ENCODE data around the gene ZNF558.

The ZNF558 gene

DNA sequence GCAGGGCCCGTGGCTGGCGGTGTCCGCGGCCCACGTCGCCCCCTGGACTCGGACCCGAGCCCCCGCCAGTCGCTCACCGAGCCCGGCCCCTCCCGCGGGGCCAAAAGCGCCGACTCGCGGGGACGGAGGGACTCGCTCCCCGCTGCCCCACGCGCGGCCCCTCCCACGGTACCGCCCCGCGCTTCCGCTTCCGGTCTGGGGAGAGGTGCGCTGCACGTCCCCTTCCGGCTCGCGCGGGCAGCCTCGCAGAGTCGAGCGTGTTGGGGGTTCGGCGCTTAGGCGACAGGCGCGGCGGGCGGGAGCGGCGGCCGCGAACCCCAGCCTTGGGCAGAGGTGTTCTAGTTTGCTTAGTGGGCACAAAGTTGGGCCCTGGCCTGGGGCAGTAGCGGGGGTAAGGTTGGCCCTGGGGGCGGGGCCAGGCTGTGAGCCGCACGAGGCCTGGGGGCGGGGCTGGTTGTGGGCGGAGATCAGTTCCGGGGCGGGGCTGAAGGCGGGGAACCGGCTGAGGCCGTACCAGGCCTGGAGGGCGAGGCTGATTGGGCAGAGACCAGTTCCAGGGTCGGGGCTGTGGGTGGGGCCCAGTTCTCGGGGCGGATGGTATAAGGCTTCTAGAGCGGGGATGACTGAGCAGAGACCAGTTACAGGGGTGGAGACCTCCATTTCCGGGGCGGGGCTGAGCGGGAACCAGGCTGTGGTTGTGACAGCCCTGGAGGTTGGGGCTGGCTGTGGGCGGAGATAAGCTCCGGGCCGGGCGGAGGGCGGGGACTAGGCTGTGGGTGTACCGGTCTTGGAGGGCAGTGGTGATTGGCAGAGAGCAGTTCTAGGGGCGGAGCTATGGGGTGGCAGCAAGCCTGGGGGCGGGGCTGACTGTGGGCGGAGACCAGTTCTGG, at the start of gene ZNF558, which contains the start of gene MBD3L1:
Gene ZNF558 (minus strand): TSS at position 173 of the 890 bp plus-strand sequence. CDS start 9,645 bp downstream, outside the sequence.
Gene MBD3L1 (plus strand): TSS at position 246 of the 890 bp plus-strand sequence. CDS start 10,302 bp downstream, outside the sequence.
- Mint-ChIP-seq H3K4me1 (ENCODE audit: low read depth) (peaks cover 33% of the 10 kb centered on the region), H3K36me3 (peaks cover 6% of the 10 kb centered on the region), H3K9me3 (ENCODE audit: low read depth) (no peaks in the 10 kb centered on the region), H3K27ac (peak within 1 kb of the TSS; percentile 92), H3K4me3 (peak within 1 kb of the TSS; percentile 87), H3K27me3 (no peaks in the 10 kb centered on the region)

- Mint-ChIP-seq H3K27ac (no peak overlapping the region), H3K4me3 (no peak overlapping the region), H3K4me1 (ENCODE audit: low read depth) (no peaks in the 10 kb centered on the region), H3K36me3 (no peaks in the 10 kb centered on the region), H3K9me3 (ENCODE audit: low read depth) (peaks cover 15% of the 10 kb centered on the region), H3K27me3 (peaks cover 15% of the 10 kb centered on the region)
Observed at GRCh38 chr19:8881512-8881911, 49.4 kb upstream of the ZNF558 start.

GRCh38 chr19:8880868-8881488, 48.9 kb upstream of the ZNF558 start:
- Mint-ChIP-seq H3K27ac (no peak overlapping the region), H3K4me1 (ENCODE audit: low read depth) (no peaks in the 10 kb centered on the region), H3K9me3 (ENCODE audit: low read depth) (peaks cover 15% of the 10 kb centered on the region), H3K36me3 (no peaks in the 10 kb centered on the region), H3K27me3 (peaks cover 15% of the 10 kb centered on the region), H3K4me3 (no peak overlapping the region)

DNA sequence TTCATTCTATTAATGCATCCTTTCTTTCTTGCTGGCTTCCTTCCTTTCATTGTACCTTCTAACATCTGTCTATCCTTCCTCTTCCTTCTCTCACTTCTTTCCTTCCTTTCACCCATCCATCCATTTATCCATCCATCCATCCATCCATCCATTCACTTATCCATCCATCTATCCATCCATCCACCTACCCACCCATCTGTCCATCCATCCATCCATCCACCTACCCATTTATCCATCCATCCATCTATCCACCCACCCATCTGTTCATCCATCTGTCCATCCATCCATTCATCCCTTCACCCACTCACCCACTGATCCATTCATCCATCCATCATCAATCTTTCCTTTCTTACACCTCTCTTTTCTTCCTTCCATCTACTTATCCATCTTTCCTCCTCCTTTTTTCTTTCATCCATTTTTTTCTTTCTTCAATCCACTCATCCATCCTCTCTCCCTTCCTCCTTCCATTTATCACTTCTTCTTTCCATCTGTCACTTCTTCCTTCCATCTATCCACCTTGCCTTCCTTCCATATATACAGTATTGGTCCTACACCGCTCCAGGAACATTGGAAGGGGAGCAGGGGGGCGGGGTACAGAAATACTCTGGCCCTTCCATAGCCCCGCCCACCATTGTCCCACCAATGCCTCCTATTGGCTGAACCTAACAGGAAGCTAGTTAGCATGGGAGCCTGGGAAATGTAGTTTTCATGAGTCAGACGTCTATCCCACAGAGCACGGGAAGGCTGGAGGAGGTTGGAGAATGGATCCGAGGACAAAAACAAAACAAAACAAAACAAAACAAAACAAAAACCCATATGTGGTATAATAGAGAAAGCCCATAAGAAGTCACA, 46.0 kb upstream of the ZNF558 start:
- H3K9me3 Mint-ChIP-seq (ENCODE audit: low read depth), result peaks cover 15% of the 10 kb centered on the region
- H3K4me3 Mint-ChIP-seq, result no peak overlapping the region
- H3K36me3 Mint-ChIP-seq, result no peaks in the 10 kb centered on the region
- H3K27ac Mint-ChIP-seq, result no peak overlapping the region
- peaks cover 22% of the 10 kb centered on the region for H3K27me3 Mint-ChIP-seq
- no peaks in the 10 kb centered on the region for H3K4me1 Mint-ChIP-seq (ENCODE audit: low read depth)

DNA sequence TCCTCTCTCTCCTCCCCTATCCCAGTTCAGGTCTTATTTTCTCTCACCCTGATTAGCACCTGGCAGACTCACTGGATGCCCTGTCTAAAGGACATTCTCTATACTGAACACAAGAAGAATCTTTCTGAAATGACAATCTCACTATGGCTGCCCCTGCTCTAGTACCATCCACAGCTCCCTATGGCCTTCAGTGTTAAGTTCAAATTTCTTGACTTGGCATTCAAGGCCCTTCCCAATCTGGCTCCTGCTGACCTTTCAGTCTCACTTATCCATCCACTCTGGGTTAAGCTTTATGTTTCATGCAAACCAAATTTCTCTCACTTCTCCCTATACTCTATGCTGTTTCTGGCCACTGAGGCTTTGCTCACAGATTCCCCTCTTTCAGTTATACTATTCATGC, 34.2 kb upstream of the ZNF558 start:
- Mint-ChIP-seq H3K27me3 (peaks cover 10% of the 10 kb centered on the region), H3K27ac (no peak overlapping the region), H3K9me3 (ENCODE audit: low read depth) (no peaks in the 10 kb centered on the region), H3K4me3 (no peak overlapping the region), H3K36me3 (no peaks in the 10 kb centered on the region), H3K4me1 (ENCODE audit: low read depth) (no peaks in the 10 kb centered on the region)

DNA sequence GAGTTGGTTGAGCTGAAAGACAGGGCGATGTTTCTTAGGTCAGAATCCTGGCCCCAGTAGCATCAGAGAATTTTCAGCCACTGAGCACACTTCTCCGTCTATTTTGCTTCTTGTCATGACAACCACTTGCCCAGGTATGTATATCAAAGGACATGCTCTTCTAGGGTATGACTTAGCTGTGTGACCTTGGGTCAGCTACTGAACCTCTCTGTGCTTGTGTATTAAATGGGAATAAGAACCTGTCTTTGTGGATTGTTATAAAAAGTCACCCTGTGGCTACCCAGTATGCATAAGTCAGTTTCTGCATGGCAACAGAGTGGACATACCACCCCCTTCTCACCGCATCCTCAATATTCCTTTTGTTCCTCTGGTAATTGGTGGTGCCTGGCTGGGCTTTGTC, 26.2 kb upstream of the ZNF558 start:
- peaks cover 12% of the 10 kb centered on the region for H3K27me3 Mint-ChIP-seq
- H3K27ac Mint-ChIP-seq, result no peak overlapping the region
- H3K9me3 Mint-ChIP-seq (ENCODE audit: low read depth), result no peaks in the 10 kb centered on the region
- no peaks in the 10 kb centered on the region for H3K4me1 Mint-ChIP-seq (ENCODE audit: low read depth)
- no peak overlapping the region for H3K4me3 Mint-ChIP-seq
- no peaks in the 10 kb centered on the region for H3K36me3 Mint-ChIP-seq

DNA sequence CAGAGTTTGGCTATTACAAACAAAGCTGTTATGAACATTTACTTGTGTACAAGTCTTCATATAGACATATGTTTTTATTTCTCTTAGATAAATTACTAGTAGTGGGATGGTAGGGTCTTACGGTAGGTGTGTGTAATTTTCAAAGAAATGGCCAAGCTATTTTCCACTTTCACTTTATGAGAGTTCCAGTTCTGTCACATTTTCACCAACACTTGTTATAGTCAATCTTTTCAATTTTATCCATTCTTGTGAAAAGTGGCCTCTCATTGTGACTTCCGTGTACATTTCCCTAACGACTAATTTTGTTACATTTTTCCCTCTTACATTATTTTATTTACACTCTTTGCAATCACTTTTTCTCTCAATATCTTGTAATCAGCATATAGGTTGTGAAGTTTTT, 18.4 kb upstream of the ZNF558 start:
- Mint-ChIP-seq H3K36me3 (peaks cover 7% of the 10 kb centered on the region), H3K4me1 (ENCODE audit: low read depth) (no peaks in the 10 kb centered on the region), H3K9me3 (ENCODE audit: low read depth) (peaks cover 7% of the 10 kb centered on the region), H3K4me3 (no peak overlapping the region), H3K27me3 (peaks cover 14% of the 10 kb centered on the region), H3K27ac (no peak overlapping the region)

GRCh38 chr19:8849232-8849631, 17.1 kb upstream of the ZNF558 start:
- no peak overlapping the region for H3K4me3 Mint-ChIP-seq
- H3K27ac Mint-ChIP-seq, result no peak overlapping the region
- H3K27me3 Mint-ChIP-seq, result peaks cover 14% of the 10 kb centered on the region
- H3K9me3 Mint-ChIP-seq (ENCODE audit: low read depth), result peaks cover 7% of the 10 kb centered on the region
- peaks cover 7% of the 10 kb centered on the region for H3K36me3 Mint-ChIP-seq
- H3K4me1 Mint-ChIP-seq (ENCODE audit: low read depth), result no peaks in the 10 kb centered on the region

DNA sequence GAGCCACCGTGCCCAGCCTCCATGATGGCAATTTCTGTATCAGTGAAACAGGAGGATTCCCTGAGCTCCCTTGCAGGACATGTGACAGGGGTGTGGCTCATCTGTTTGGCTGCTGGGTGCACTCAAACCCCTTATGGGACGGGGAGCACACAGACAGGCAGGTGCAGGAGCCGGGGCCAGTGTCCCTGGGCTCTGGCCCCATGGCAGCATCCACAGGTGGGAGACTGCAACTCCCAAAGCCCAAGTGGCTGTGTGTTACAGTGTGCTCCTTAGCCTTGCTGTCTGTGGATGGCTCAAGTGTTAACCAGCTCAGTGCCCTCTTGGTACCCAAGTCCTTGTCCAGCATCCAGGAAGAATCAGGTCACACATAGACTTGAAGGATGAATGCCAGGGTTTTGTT, 14.7 kb upstream of the ZNF558 start:
- no peaks in the 10 kb centered on the region for H3K4me1 Mint-ChIP-seq (ENCODE audit: low read depth)
- H3K4me3 Mint-ChIP-seq, result no peak overlapping the region
- H3K36me3 Mint-ChIP-seq, result peaks cover 7% of the 10 kb centered on the region
- peaks cover 16% of the 10 kb centered on the region for H3K27me3 Mint-ChIP-seq
- H3K27ac Mint-ChIP-seq, result no peak overlapping the region
- H3K9me3 Mint-ChIP-seq (ENCODE audit: low read depth), result peaks cover 7% of the 10 kb centered on the region

GRCh38 chr19:8840708-8841107, 8.6 kb upstream of the ZNF558 start:
- H3K9me3 Mint-ChIP-seq (ENCODE audit: low read depth), result no peaks in the 10 kb centered on the region

DNA sequence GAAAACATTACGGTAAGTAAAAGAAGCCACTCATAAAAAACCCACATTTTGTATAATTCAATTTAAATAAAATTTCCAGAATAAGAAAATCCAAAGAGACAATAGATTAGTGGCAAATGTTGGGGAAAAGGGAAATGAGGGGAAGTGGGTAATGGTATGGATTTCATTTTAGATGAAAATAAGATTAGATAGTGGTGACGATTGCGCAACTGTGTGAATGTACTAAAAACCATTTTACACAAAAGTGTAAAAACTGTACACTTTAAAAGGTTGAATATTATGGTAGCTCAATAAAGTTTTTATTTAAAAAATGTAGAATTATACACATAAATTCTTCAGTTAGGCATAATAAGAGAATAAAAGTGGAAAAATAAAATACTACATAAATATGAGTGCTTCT, 3.8 kb upstream of the ZNF558 start:
- Mint-ChIP-seq H3K27me3 (peaks cover 3% of the 10 kb centered on the region), H3K27ac (no peak overlapping the region), H3K4me1 (ENCODE audit: low read depth) (peaks cover 21% of the 10 kb centered on the region), H3K9me3 (ENCODE audit: low read depth) (no peaks in the 10 kb centered on the region), H3K4me3 (no peak overlapping the region), H3K36me3 (no peaks in the 10 kb centered on the region)

More at GRCh38 chr19:8840708-8841107, 8.6 kb upstream of the ZNF558 start:
- Mint-ChIP-seq H3K4me1 (ENCODE audit: low read depth) (no peaks in the 10 kb centered on the region), H3K4me3 (no peak overlapping the region), H3K27me3 (peaks cover 8% of the 10 kb centered on the region), H3K36me3 (no peaks in the 10 kb centered on the region), H3K27ac (no peak overlapping the region)

DNA sequence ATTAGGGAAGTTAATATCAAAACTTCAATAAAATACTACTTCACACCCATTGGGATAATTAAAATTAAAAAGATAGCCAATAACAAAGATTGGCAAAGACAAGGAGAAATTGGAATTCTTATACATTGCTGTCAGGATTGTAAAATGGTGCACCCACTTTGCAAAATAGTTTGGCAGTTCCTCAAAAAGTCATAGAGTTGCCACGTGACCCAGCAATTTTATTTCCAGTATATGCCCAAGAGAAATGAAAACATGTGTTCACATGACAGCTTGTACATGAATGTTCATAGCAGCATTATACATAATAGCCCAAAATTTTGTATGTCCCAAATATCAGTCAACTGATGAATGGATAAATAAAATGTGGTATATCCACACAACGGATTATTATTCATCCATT, 3.3 kb upstream of the ZNF558 start:
- H3K9me3 Mint-ChIP-seq (ENCODE audit: low read depth), result no peaks in the 10 kb centered on the region
- H3K27ac Mint-ChIP-seq, result no peak overlapping the region
- H3K27me3 Mint-ChIP-seq, result peaks cover 2% of the 10 kb centered on the region
- no peak overlapping the region for H3K4me3 Mint-ChIP-seq
- H3K4me1 Mint-ChIP-seq (ENCODE audit: low read depth), result peaks cover 21% of the 10 kb centered on the region
- no peaks in the 10 kb centered on the region for H3K36me3 Mint-ChIP-seq

GRCh38 chr19:8831832-8832131, 322 bp downstream of the ZNF558 start:
- no peaks in the 10 kb centered on the region for H3K9me3 Mint-ChIP-seq (ENCODE audit: low read depth)
- peak overlapping the region; percentile 87 for H3K4me3 Mint-ChIP-seq
- peak overlapping the region; percentile 91 for H3K27ac Mint-ChIP-seq
- no peaks in the 10 kb centered on the region for H3K27me3 Mint-ChIP-seq
- peaks cover 10% of the 10 kb centered on the region for H3K36me3 Mint-ChIP-seq
- H3K4me1 Mint-ChIP-seq (ENCODE audit: low read depth), result peaks cover 35% of the 10 kb centered on the region

- Mint-ChIP-seq H3K27ac (peak overlapping the region; percentile 91), H3K4me3 (peak overlapping the region; percentile 87), H3K9me3 (ENCODE audit: low read depth) (no peaks in the 10 kb centered on the region), H3K4me1 (ENCODE audit: low read depth) (peaks cover 35% of the 10 kb centered on the region), H3K36me3 (peaks cover 10% of the 10 kb centered on the region), H3K27me3 (no peaks in the 10 kb centered on the region)
Observed at GRCh38 chr19:8831373-8831772, 731 bp downstream of the ZNF558 start.

DNA sequence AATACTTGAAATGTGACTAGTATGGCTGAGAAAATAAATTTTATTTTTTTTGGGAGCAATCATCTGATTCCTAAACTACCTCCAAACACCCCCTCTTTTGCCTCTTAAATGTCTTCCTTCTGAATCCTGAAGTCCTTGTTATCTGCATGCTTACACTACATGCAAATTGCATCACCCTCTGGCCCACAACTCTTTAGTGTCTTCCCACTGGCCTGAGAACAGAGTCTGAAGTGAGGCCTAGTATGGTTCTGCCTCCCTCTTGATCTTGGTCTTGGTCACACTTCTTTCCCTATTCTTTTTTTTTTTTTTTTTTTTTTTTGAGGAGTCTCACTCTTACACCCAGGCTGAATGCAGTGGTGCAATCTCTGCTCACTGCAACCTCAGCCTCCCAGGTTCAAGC, 4.8 kb downstream of the ZNF558 start:
- Mint-ChIP-seq H3K36me3 (peaks cover 30% of the 10 kb centered on the region), H3K9me3 (ENCODE audit: low read depth) (no peaks in the 10 kb centered on the region), H3K27ac (no peak overlapping the region), H3K4me1 (ENCODE audit: low read depth) (peaks cover 26% of the 10 kb centered on the region), H3K4me3 (no peak overlapping the region), H3K27me3 (no peaks in the 10 kb centered on the region)
